COLO668 (cell line): Measurements from ENCODE around the gene GLOD5.

Source experiments
- DNase-seq: peaks from one replicate; lab custom pipeline; 2025; ENCODE audit not compliant: unreplicated experiment; lab: John Stamatoyannopoulos, UW

The GLOD5 gene

GRCh38 chrX:48753708-48754228 is 7.8 kb upstream of the GLOD5 start:
- DNase-seq: no peak

GRCh38 chrX:48754238-48754637 is 7.3 kb upstream of the GLOD5 start:
- no peak for DNase-seq

GRCh38 chrX:48769230-48769629 is 7.7 kb downstream of the GLOD5 start:
- no peak for DNase-seq

GRCh38 chrX:48770296-48770695 is 8.7 kb downstream of the GLOD5 start:
- no peak for DNase-seq

GRCh38 chrX:48772602-48773001 is 11.1 kb downstream of the GLOD5 start:
- no peak for DNase-seq

- no peak for DNase-seq
Measured at GRCh38 chrX:48776818-48777439, 15.4 kb downstream of the GLOD5 start.

- DNase-seq: no peak
Measured at GRCh38 chrX:48779399-48779798, 17.9 kb downstream of the GLOD5 start.

GRCh38 chrX:48781705-48782104 is 20.2 kb downstream of the GLOD5 start:
- DNase-seq: no peak

GRCh38 chrX:48782216-48782615 is 20.7 kb downstream of the GLOD5 start:
- DNase-seq: no peak

- DNase-seq: no peak
Measured at GRCh38 chrX:48782795-48783194, 21.2 kb downstream of the GLOD5 start.

GRCh38 chrX:48784726-48785125 is 23.2 kb downstream of the GLOD5 start:
- no peak for DNase-seq

- DNase-seq: no peak
Measured at GRCh38 chrX:48785186-48785539, 23.6 kb downstream of the GLOD5 start.

- no peak for DNase-seq
Measured at GRCh38 chrX:48785540-48786214, 24.1 kb downstream of the GLOD5 start.

- DNase-seq: no peak
Measured at GRCh38 chrX:48786341-48786800, 24.8 kb downstream of the GLOD5 start, which contains the start of gene GATA1. TSS of gene GATA1 (plus strand) at chrX:48786590. CDS start at chrX:48791110, 4,520 bp downstream.

- DNase-seq: no peak
Measured at GRCh38 chrX:48786825-48787504, 25.4 kb downstream of the GLOD5 start.

GRCh38 chrX:48787505-48788443 is 26.2 kb downstream of the GLOD5 start:
- no peak for DNase-seq

- no peak for DNase-seq
Measured at GRCh38 chrX:48789366-48790220, 28.0 kb downstream of the GLOD5 start.

- DNase-seq: no peak
Measured at GRCh38 chrX:48790477-48790876, 28.9 kb downstream of the GLOD5 start.

GRCh38 chrX:48791063-48791820 is 29.7 kb downstream of the GLOD5 start:
- DNase-seq: no peak
